Right lobe of liver (tissue), 4 donors: ENCODE results near the gene ABHD13.

Source experiments
- POLR2A ChIP-seq: fragments of 450-650 bp; IDR thresholded peaks from one replicate; pipeline ENCODE4 v1.6.1; 2017; ENCODE audit warnings: antibody characterized with exemption, mild to moderate bottlenecking
- TF ChIP-seq, protein P1 (sequence below), 4 donors: fragments of 200-600 bp in 3 of 4; fragments of 450-650 bp in 1 of 4; IDR thresholded peaks; one replicate each; pipeline versions ENCODE4 v1.5.1 to v1.8.0; 2016 to 2022; ENCODE audit warnings: antibody characterized with exemption in 4 of 4, mild to moderate bottlenecking in 2 of 4
- donor health status: DM: no; HTN: no; CAD: no.
- donor health status: DM: no; HTN: no; CAD: no.
- donor health status: DM: no; HTN: yes; CAD: no.

DNA sequence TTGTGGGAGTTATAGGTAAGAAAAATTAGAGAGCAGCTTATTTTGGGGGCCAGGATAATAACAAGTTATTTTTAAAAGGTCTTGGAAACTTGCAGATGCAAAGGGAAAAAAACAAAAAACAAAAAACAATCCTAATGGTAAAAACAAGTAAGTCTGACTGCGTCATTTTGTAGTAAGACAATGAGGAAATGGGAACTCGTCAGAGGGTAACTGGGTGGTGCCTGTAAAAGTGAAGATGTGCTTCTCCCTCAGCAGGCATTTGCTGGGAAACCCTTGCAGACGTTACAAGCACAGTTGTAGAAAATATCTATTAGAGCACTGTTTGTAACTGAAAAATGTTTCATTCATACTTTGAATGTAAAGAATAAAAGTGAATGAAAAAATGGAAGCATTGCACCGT, 49.2 kb downstream of the ABHD13 start:
- TF ChIP-seq POLR2A, result no peak
- TF ChIP-seq, protein P1, sequence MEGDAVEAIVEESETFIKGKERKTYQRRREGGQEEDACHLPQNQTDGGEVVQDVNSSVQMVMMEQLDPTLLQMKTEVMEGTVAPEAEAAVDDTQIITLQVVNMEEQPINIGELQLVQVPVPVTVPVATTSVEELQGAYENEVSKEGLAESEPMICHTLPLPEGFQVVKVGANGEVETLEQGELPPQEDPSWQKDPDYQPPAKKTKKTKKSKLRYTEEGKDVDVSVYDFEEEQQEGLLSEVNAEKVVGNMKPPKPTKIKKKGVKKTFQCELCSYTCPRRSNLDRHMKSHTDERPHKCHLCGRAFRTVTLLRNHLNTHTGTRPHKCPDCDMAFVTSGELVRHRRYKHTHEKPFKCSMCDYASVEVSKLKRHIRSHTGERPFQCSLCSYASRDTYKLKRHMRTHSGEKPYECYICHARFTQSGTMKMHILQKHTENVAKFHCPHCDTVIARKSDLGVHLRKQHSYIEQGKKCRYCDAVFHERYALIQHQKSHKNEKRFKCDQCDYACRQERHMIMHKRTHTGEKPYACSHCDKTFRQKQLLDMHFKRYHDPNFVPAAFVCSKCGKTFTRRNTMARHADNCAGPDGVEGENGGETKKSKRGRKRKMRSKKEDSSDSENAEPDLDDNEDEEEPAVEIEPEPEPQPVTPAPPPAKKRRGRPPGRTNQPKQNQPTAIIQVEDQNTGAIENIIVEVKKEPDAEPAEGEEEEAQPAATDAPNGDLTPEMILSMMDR (IDR thresholded peaks at IDR 0.05), result no peak
